ENCODE data around the gene PNPLA7. TPM values are rescaled to one million over a fixed set of nuclear protein-coding genes. Genes with fewer than 3 reads are reported as not detected.

PNPLA7 gene
- total RNA-seq, 4 donors from 2014 or later, result 10.1 to 23.6 (median 11.6) TPM

DNA sequence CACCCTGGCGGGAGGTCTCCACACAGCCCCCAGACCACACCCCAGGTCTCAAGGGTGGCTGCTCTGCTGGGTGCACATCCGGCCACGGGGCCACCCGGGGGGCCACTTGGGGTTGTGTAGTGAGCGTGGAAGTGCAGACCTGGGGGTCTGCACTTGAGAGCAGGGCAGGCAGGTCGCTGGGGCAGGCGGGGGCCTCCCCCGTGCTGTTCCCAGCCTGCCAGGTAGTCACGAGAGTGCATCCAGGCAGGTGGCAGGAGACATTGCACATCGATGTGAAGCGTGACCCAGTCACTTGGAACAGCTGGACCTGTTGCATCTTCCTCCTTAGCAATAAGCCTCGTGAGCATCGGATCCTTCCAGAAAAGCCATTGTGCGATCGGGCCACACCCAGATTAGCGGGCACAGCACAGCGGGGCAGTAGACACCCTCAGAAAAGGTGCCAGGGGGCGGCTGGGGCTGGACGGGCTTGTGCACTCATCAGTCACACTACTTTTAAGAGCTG lies 104.2 kb downstream of the PNPLA7 start:
- no peak for TF ChIP-seq POLR2A (IDR thresholded peaks at IDR 0.05)
- TF ChIP-seq, protein P1, sequence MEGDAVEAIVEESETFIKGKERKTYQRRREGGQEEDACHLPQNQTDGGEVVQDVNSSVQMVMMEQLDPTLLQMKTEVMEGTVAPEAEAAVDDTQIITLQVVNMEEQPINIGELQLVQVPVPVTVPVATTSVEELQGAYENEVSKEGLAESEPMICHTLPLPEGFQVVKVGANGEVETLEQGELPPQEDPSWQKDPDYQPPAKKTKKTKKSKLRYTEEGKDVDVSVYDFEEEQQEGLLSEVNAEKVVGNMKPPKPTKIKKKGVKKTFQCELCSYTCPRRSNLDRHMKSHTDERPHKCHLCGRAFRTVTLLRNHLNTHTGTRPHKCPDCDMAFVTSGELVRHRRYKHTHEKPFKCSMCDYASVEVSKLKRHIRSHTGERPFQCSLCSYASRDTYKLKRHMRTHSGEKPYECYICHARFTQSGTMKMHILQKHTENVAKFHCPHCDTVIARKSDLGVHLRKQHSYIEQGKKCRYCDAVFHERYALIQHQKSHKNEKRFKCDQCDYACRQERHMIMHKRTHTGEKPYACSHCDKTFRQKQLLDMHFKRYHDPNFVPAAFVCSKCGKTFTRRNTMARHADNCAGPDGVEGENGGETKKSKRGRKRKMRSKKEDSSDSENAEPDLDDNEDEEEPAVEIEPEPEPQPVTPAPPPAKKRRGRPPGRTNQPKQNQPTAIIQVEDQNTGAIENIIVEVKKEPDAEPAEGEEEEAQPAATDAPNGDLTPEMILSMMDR (IDR thresholded peaks at IDR 0.05), result no peak
- DNase-seq, result peak in 1 of 2 donors; percentile 18
- intact Hi-C loops (cut with DNase I), result no loop called here
- WGBS, 2 donors, result 35 to 36% methylated on average over 14 to 15 of the region's 19 CpGs
- Histone ChIP-seq H3K4me3 (replicated peaks in 1 of 3) (no peak overlapping the region), H3K27ac (no peak overlapping the region), H3K27me3 (no peaks in the 10 kb centered on the region), H3K36me3 (no peaks in the 10 kb centered on the region), H3K9me3 (no peaks in the 10 kb centered on the region), H3K4me1 (peaks cover 5 to 17% of the 10 kb centered on the region in 2 donors)

GRCh38 chr9:137445275-137445807 lies 104.9 kb downstream of the PNPLA7 start:
- WGBS, 2 donors, result 16 to 24% methylated on average over 13 to 14 of the region's 14 CpGs
- intact Hi-C loops (cut with DNase I), result no loop called here

DNA sequence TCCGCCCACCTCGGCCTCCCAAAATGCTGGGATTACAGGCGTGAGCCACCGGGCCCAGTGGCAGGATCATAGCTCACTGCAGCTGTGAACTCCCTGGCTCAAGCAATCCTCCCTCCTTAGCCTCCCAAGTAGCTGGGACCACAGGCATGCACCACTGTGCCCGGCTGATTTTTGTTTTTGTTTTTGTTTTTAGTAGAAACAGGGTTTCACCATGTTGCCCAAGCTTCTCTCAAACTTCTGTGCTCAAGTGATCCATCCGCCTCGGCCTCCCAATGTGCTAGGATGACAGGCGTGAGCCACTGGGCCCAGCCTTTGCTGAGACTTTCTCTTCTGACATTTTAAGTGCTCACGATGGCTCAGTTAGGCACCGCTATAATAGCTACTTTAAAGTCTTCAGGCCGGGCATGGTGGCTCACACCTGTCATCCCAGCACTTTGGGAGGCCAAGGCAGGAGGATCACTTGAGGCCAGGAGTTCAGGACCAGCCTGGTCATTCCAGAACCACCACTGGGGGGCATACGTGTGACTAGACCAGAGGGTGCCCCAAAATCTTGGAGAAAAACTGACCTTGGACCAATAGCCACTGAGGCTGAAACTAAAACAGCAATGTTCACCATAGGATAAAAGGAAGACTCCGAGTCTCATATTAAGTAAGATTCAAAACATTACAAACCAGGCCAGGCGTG lies 106.0 kb downstream of the PNPLA7 start:
- Histone ChIP-seq H3K27me3 (no peaks in the 10 kb centered on the region), H3K36me3 (no peaks in the 10 kb centered on the region)
- intact Hi-C loops (cut with DNase I), result no loop called here

More at GRCh38 chr9:137445275-137445807, 104.9 kb downstream of the PNPLA7 start:
- peak; percentile 72 to 81 for DNase-seq
- Histone ChIP-seq H3K27me3 (no peaks in the 10 kb centered on the region), H3K4me1 (peaks cover 5 to 17% of the 10 kb centered on the region in 2 donors), H3K36me3 (no peaks in the 10 kb centered on the region), H3K9me3 (no peaks in the 10 kb centered on the region), H3K27ac (no peak overlapping the region), H3K4me3 (replicated peaks in 1 of 3) (no peak overlapping the region)
- TF ChIP-seq, protein P1 (IDR thresholded peaks at IDR 0.05), result peak; percentile 76 to 88 (median 83)
- no peak for TF ChIP-seq POLR2A (IDR thresholded peaks at IDR 0.05)

GRCh38 chr9:137441935-137442321 lies 108.3 kb downstream of the PNPLA7 start:
- H3K27me3 ChIP-seq, result no peaks in the 10 kb centered on the region
- WGBS, 2 donors, result 11 to 12% methylated on average over 4 to 7 of the region's 7 CpGs
- H3K4me1 ChIP-seq, result peaks cover 5 to 29% of the 10 kb centered on the region in 2 donors
- TF ChIP-seq POLR2A (IDR thresholded peaks at IDR 0.05), result no peak
- TF ChIP-seq, protein P1 (IDR thresholded peaks at IDR 0.05), result no peak
- DNase-seq, result no peak
- H3K9me3 ChIP-seq, result no peaks in the 10 kb centered on the region
- no peak overlapping the region for H3K27ac ChIP-seq
- H3K4me3 ChIP-seq (replicated peaks in 1 of 3), result peak overlapping the region in 1 of 3 donors; percentile 40
- no peaks in the 10 kb centered on the region for H3K36me3 ChIP-seq
- intact Hi-C loops (cut with DNase I), result no loop called here

More for the DNA sequence above, 106.0 kb downstream of the PNPLA7 start:
- WGBS, 2 donors, result 83 to 92% methylated on average over 14 of the region's 14 CpGs
- H3K9me3 ChIP-seq, result no peaks in the 10 kb centered on the region
- peaks cover 5 to 17% of the 10 kb centered on the region in 2 donors for H3K4me1 ChIP-seq
- TF ChIP-seq POLR2A (IDR thresholded peaks at IDR 0.05), result no peak
- TF ChIP-seq, protein P1 (IDR thresholded peaks at IDR 0.05), result no peak
- no peak for DNase-seq
- H3K4me3 ChIP-seq (replicated peaks in 1 of 3), result no peak overlapping the region
- H3K27ac ChIP-seq, result no peak overlapping the region

Data from thyroid gland (tissue), 4 donors.